ENCODE data around the gene PAK5. TPM values are rescaled to one million over a fixed set of nuclear protein-coding genes. Genes with fewer than 3 reads are reported as not detected.

PAK5 gene
- total RNA-seq, 2 donors from 2014 or later, result not detected

GRCh38 chr20:9550283-9550682 is 288.6 kb downstream of the PAK5 start:
- Mint-ChIP-seq H3K9me3 (no peaks in the 10 kb centered on the region), H3K27me3 (peaks cover 4% of the 10 kb centered on the region)

DNA sequence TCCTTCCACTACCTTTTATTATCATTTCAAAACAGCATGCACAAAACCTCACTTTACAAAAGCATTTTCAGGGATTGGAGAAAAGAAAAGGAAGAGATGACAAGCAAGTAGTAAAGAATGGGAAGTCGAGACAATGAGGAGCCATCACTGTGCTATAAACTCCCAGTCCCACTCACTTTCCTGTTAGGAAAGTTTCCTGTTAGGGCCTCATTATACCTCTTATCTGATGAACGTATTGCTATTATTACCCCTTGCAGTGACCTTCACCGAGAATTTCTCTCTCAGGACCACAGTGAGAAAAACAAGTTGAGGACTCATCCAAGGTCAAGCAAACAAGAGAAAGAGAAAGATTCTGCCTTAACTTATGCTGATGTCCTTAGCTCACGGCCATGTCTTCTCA is 295.7 kb downstream of the PAK5 start:
- H3K4me3 Mint-ChIP-seq, result no peak overlapping the region
- peaks cover 9% of the 10 kb centered on the region for H3K27me3 Mint-ChIP-seq
- no peaks in the 10 kb centered on the region for H3K4me1 Mint-ChIP-seq
- no peaks in the 10 kb centered on the region for H3K36me3 Mint-ChIP-seq (ENCODE audit: low read depth)
- no peak for ATAC-seq (replicated peaks)
- H3K27ac Mint-ChIP-seq, result no peak overlapping the region
- H3K9me3 Mint-ChIP-seq, result no peaks in the 10 kb centered on the region

More at GRCh38 chr20:9550283-9550682, 288.6 kb downstream of the PAK5 start:
- Mint-ChIP-seq H3K36me3 (ENCODE audit: low read depth) (no peaks in the 10 kb centered on the region), H3K27ac (no peak overlapping the region), H3K4me3 (no peak overlapping the region), H3K4me1 (no peaks in the 10 kb centered on the region)
- ATAC-seq (replicated peaks), result no peak

GRCh38 chr20:9535449-9535848 is 303.4 kb downstream of the PAK5 start:
- Mint-ChIP-seq H3K27ac (no peak overlapping the region), H3K4me3 (no peak overlapping the region), H3K36me3 (ENCODE audit: low read depth) (no peaks in the 10 kb centered on the region), H3K4me1 (no peaks in the 10 kb centered on the region), H3K27me3 (no peaks in the 10 kb centered on the region), H3K9me3 (no peaks in the 10 kb centered on the region)
- no peak for ATAC-seq (replicated peaks)

DNA sequence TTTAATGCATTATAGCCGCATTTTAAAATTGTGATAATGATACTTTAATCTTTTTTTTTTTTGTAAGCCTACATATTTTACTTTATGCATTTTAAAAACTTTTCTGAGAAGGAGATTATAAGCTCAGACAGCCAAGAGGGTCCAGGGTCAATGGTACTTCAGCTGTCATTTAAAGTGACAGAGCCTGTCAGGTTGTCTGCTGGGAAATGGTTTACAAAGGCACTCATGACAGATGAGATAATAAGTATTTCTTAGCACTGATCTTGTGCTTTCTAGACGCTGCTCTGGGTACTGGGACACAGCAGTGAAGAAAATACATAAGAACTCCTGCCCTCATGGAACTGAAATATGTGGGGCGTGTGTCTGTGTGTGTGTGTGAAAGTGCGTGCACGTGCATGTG is 304.9 kb downstream of the PAK5 start:
- H3K4me1 Mint-ChIP-seq, result no peaks in the 10 kb centered on the region
- no peaks in the 10 kb centered on the region for H3K27me3 Mint-ChIP-seq
- no peaks in the 10 kb centered on the region for H3K9me3 Mint-ChIP-seq
- ATAC-seq (replicated peaks), result no peak
- H3K36me3 Mint-ChIP-seq (ENCODE audit: low read depth), result no peaks in the 10 kb centered on the region
- H3K27ac Mint-ChIP-seq, result no peak overlapping the region
- no peak overlapping the region for H3K4me3 Mint-ChIP-seq

DNA sequence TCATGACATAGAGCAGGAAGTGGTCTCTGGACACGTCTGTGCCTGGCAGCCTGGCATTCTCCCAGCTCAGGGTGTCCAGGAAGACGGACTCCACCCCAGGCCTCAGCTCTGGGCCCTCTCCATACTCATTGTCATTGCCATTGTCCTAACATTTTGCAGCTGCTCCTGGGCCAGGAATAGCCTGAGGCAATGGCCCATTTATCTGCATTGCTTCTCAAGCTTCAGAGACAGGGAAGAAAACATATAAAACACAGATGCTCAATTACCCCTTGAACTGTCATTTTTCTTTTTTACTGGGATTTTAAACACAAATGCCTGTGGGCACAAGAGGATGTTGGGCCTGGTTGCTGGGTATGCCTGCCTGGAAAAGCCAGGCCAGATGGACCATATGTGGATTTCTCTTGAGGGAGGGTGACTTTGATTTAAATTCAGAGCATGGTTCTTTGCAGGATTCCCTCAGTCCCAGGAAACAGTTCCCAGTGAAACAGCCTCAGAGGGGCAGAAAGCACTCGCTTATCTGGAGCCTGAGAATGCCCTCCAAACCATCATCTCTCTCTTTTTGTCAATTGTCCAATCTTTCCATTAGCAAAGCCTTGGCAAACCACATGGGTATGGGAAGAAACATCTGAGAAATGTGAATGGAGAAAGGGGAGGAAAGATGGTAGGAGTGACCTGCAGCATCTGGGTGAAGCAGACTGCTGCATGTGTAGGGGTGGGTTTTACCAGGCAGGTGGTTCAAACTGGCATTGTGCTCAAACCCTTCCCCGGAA is 306.6 kb downstream of the PAK5 start:
- Mint-ChIP-seq H3K9me3 (no peaks in the 10 kb centered on the region), H3K4me1 (no peaks in the 10 kb centered on the region), H3K36me3 (ENCODE audit: low read depth) (no peaks in the 10 kb centered on the region), H3K27ac (no peak overlapping the region), H3K27me3 (no peaks in the 10 kb centered on the region), H3K4me3 (no peak overlapping the region)
- no peak for ATAC-seq (replicated peaks)

DNA sequence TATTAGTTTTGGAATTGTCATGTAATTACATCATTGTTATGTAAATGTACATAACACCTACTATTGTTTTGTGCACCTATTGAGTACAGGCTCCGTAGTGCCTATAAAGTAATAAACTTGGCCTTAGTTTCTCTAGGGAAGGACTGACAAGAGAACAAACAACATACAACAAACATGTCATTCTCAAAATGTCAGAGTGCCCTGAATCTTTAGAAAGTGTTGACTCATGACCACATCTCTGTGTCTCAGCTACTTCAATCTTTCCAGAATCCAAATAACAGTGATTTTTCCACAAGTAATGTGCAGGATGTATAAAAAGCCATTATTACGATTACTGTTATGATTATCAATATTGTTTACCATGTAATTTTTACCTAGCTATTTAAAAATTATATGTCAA is 307.3 kb downstream of the PAK5 start:
- Mint-ChIP-seq H3K9me3 (no peaks in the 10 kb centered on the region), H3K4me3 (no peak overlapping the region), H3K27me3 (no peaks in the 10 kb centered on the region), H3K36me3 (ENCODE audit: low read depth) (no peaks in the 10 kb centered on the region), H3K27ac (no peak overlapping the region), H3K4me1 (no peaks in the 10 kb centered on the region)
- no peak for ATAC-seq (replicated peaks)

DNA sequence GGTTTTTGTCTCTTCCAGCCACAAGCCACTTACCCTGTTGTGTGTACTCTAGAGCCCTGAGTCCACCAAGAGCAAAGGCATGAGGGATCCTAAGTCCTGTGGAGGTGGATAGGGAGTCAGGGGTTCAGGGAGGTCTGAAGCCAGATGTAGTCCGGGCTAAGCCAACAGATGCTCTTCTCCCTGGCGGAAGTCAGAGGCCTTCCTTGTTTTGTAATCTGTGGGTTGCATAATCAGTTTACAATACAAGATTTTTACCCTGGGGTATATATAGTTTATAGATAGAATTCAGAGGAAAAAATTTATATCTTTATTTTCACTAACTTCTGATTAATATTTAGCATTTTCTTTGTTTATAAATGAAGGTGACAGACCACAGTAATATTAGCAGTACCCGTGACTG is 315.2 kb downstream of the PAK5 start:
- no peaks in the 10 kb centered on the region for H3K9me3 Mint-ChIP-seq
- no peak for ATAC-seq (replicated peaks)
- peaks cover 19% of the 10 kb centered on the region for H3K27me3 Mint-ChIP-seq
- H3K4me1 Mint-ChIP-seq, result no peaks in the 10 kb centered on the region
- no peak overlapping the region for H3K27ac Mint-ChIP-seq
- H3K36me3 Mint-ChIP-seq (ENCODE audit: low read depth), result no peaks in the 10 kb centered on the region
- no peak overlapping the region for H3K4me3 Mint-ChIP-seq

GRCh38 chr20:9520086-9520485 is 318.8 kb downstream of the PAK5 start:
- Mint-ChIP-seq H3K27ac (no peak overlapping the region), H3K9me3 (no peaks in the 10 kb centered on the region), H3K27me3 (peaks cover 35% of the 10 kb centered on the region), H3K36me3 (ENCODE audit: low read depth) (no peaks in the 10 kb centered on the region), H3K4me3 (no peak overlapping the region), H3K4me1 (no peaks in the 10 kb centered on the region)
- ATAC-seq (replicated peaks), result no peak

DNA sequence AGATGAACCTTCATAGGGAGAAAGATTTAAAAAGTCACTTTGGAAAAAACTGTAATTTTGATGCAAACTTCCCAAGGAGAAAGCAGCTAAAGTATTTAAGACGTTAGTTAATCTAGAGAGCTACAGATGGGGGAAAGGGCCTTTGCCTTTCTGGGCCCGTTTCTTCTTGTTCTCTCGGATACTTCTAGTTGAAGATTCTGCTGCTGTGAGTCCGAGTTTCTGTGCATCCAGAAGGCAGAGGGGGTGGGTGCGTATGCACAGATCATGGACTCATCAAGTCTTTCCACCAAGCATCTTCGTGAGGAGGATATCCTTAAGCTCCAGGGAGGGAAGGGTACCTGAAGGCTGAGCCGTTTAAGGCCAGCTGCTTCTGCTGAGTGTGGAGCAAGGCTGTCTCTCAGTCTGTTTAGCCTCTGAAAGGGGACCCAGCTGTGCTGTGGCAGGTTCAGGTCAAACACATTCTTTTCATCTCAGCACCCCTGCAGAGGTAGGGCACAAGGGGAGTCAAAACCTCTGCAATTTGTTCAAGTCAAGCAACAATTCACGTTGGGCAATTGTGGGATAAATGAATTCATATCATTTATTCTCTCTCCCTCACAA is 320.2 kb downstream of the PAK5 start:
- Mint-ChIP-seq H3K4me3 (no peak overlapping the region), H3K27me3 (peaks cover 47% of the 10 kb centered on the region), H3K9me3 (no peaks in the 10 kb centered on the region), H3K27ac (no peak overlapping the region), H3K4me1 (no peaks in the 10 kb centered on the region), H3K36me3 (ENCODE audit: low read depth) (no peaks in the 10 kb centered on the region)
- ATAC-seq (replicated peaks), result no peak

DNA sequence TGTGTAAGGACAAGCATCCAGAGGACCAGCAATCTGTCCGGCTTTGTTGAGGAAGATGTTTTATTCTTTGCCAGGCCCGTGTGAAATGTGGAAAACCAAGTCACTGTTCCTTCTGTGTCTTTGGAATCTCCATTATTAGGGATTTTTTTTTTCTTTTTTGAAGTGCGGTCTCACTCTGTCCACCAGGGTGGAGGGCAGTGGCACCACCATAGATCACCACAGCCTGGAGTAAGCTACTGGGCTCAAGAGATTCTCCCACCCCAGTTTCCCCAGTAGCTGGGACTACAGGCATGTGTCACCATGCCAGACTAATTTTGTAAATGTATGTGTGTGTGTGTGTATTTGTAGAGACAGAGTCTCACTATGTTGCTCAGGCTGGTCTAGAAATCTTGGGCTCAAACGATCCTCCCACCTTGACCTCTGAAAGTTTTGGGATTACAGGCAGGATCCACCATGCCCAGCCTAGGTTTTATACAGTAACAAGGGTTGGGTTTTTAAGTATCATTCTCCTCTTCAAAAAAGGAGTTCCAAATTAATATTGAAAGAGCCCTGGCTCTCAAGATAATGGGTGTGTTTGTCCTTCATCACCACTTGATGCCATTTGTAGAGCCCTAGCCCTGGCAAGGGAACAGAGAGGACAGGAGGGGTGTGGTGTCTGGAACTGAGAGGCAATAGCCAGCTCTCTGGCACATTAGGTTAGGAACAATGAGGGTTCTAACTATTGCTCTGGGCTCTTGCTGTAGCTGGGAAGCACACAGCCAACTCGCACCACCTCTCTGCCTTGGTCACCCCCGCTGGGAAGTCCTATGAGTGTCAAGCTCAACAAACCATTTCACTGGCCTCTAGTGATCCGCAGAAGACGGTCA is 321.3 kb downstream of the PAK5 start:
- Mint-ChIP-seq H3K36me3 (ENCODE audit: low read depth) (no peaks in the 10 kb centered on the region), H3K9me3 (no peaks in the 10 kb centered on the region), H3K4me3 (no peak overlapping the region), H3K4me1 (no peaks in the 10 kb centered on the region), H3K27ac (no peak overlapping the region), H3K27me3 (peaks cover 52% of the 10 kb centered on the region)
- ATAC-seq (replicated peaks), result no peak

DNA sequence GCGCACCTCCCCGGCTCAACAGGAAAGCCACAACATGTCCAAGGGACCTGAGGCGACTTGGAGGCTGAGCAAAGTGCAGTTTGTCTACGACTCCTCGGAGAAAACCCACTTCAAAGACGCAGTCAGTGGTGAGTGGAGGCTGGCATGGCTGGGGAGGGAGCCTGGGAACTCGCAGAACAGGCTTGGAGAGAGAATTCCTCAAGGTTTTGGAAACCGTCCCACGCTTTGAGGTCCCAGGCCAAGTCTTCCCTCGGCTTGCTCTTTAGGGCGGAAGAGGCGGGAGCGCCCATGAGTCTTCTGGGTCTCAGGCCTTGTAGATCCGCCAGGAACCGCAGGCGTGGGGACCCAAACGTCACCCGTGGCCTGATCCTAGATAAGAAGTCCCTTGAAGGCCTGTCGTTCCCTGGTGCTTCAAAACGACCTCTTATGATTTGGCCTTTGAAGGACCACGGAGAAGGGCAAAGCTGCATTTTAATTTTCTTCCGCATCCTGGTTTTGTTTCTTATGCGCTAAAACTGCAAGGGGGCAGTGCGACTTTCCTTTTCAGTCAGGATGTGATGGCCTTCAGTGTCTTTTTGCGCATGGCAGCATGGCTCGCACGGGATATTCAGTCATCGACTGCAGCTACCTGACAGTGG is 322.5 kb downstream of the PAK5 start:
- peaks cover 52% of the 10 kb centered on the region for H3K27me3 Mint-ChIP-seq
- H3K27ac Mint-ChIP-seq, result no peak overlapping the region
- ATAC-seq (replicated peaks), result no peak
- no peaks in the 10 kb centered on the region for H3K9me3 Mint-ChIP-seq
- no peak overlapping the region for H3K4me3 Mint-ChIP-seq
- H3K4me1 Mint-ChIP-seq, result no peaks in the 10 kb centered on the region
- H3K36me3 Mint-ChIP-seq (ENCODE audit: low read depth), result no peaks in the 10 kb centered on the region

DNA sequence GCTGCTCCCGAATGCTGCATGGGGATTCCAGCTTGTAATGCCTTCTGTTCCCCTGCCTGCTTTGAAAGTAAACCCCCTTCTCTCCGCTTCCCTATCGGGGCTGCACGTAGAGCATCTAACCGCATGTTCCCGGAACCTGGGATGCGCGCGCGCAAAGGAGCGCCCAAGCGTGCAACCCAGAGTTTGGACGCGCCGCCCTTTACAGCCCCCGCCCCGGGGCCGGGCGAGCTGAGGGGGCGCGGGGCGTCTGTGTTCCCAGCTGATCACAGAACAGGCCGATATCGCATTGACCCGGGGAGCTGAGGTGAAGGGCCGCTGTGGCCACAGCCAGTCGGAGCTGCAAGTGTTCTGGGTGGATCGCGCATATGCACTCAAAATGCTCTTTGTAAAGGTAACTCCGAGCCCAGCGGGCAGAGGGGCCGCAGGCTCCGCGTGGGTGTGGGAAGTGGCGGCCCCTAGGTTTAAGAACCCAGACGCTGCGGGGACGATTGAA is 323.1 kb downstream of the PAK5 start:
- ATAC-seq (replicated peaks), result no peak
- Mint-ChIP-seq H3K27ac (no peak overlapping the region), H3K27me3 (peaks cover 49% of the 10 kb centered on the region), H3K36me3 (ENCODE audit: low read depth) (no peaks in the 10 kb centered on the region), H3K4me1 (no peaks in the 10 kb centered on the region), H3K9me3 (no peaks in the 10 kb centered on the region), H3K4me3 (no peak overlapping the region)

GRCh38 chr20:9515214-9515585 is 323.7 kb downstream of the PAK5 start:
- H3K9me3 Mint-ChIP-seq, result no peaks in the 10 kb centered on the region
- H3K36me3 Mint-ChIP-seq (ENCODE audit: low read depth), result no peaks in the 10 kb centered on the region
- ATAC-seq (replicated peaks), result no peak
- no peak overlapping the region for H3K27ac Mint-ChIP-seq
- H3K4me1 Mint-ChIP-seq, result no peaks in the 10 kb centered on the region
- H3K4me3 Mint-ChIP-seq, result no peak overlapping the region
- H3K27me3 Mint-ChIP-seq, result peaks cover 48% of the 10 kb centered on the region

DNA sequence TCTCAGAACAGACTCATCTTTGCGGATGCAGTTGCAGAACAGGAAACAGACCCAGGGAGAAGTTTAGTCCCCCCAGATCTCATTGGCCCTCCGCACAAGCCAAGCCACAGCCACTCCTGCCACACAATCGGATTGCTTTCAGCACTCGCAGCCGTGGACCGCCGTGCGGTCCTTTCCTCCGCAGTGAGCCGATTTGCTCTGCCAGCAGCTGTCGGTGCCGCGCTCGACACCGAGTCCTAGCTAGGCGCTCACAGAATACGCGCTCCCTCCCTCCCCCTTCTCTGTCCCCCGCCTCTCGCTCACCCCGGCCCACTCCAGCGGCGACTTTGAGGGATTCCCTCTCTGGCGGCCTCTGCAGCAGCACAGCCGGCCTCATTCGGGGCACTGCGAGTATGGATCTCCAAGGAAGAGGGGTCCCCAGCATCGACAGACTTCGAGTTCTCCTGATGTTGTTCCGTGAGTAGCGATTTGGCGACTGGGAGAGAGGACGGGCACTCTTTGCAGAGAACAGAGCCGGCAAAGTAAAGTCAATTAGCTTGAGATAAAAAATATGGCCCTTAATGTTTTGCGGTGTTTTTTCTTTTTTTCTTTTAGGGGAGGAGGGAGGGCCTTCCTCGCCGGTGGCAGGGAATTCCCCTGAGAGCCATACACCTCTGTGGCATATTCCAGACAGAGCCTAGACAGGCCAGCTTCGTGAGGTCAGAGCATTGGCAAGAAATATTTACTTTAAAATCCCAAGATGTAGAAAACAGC is 324.2 kb downstream of the PAK5 start, which contains the start of gene LAMP5:
TSS of gene LAMP5 (plus strand) at position 130 of the 753 bp plus-strand sequence. CDS start at position 393, 263 bp downstream.
- Mint-ChIP-seq H3K36me3 (ENCODE audit: low read depth) (no peaks in the 10 kb centered on the region), H3K27ac (no peak within 1 kb of the TSS), H3K27me3 (peaks cover 46% of the 10 kb centered on the region), H3K9me3 (no peaks in the 10 kb centered on the region), H3K4me3 (no peak within 1 kb of the TSS), H3K4me1 (no peaks in the 10 kb centered on the region)
- no peak for ATAC-seq (replicated peaks)
